Stomach (tissue), 9 donors: Measurements from ENCODE around the gene REC8. TPM values are rescaled to one million over a fixed set of nuclear protein-coding genes. Genes with fewer than 3 reads are reported as not detected.
A peak's percentile ranks its signal among the peaks of the same experiment; 100 is the strongest.

Experiments
- DNase-seq, 2 donors: peaks; one replicate each; pipeline versions ENCODE4 v3.0.0 to v3.0.0-alpha.2; 2013 to 2019
- H3K27ac ChIP-seq, 5 donors: fragments of 200-600 bp in 4 of 5; sonication (generic) in 4 of 5; one replicate each; pipeline ENCODE4 v1.5.1; 2013 to 2019; ENCODE audit warnings: mild to moderate bottlenecking in 1 of 5, moderate library complexity in 1 of 5
- H3K27me3 ChIP-seq, 3 donors: fragments of 200-600 bp; sonication (generic); one replicate each; pipeline ENCODE4 v1.5.1; 2017 to 2019; ENCODE audit warnings: mixed run types in 1 of 3
- H3K36me3 ChIP-seq, 4 donors: fragments of 200-600 bp; sonication (generic); 1 replicate in 3 of 4; 2 replicates in 1 of 4; pipeline ENCODE4 v1.5.1; 2016 to 2019
- H3K4me1 ChIP-seq, 4 donors: fragments of 200-600 bp; sonication (generic); one replicate each; pipeline ENCODE4 v1.5.1; 2016 to 2019
- H3K4me3 ChIP-seq, 4 donors: fragments of 200-600 bp; sonication (generic) in 3 of 4; one replicate each; pipeline ENCODE4 v1.5.1; 2016 to 2019; ENCODE audit warnings: mild to moderate bottlenecking in 1 of 4
- H3K9me3 ChIP-seq, 4 donors: fragments of 200-600 bp; sonication (generic); one replicate each; pipeline ENCODE4 v1.5.1; 2016 to 2019
- CTCF ChIP-seq, 7 experiments: fragments of 450-650 bp in 4 of 7; fragments of 200-600 bp in 3 of 7; sonication (generic) in 3 of 7; IDR thresholded peaks; one replicate each; pipeline ENCODE4 v1.5.1; 2016 to 2019; ENCODE audit warnings: antibody characterized with exemption in 7 of 7, control low read depth in 2 of 7, mild to moderate bottlenecking in 1 of 7
- EP300 ChIP-seq: sonication (generic); formaldehyde crosslinking; IDR thresholded peaks from one replicate; pipeline ENCODE4 v1.6.1; 2017; ENCODE audit warnings: antibody characterized with exemption
- POLR2A ChIP-seq, 4 donors: fragments of 450-650 bp; IDR thresholded peaks; one replicate each; pipeline ENCODE4 v1.6.1; 2016; ENCODE audit warnings: antibody characterized with exemption in 4 of 4, control low read depth in 2 of 4, mild to moderate bottlenecking in 1 of 4, moderate library complexity in 1 of 4
- POLR2AphosphoS5 ChIP-seq, 3 donors: sonication (generic); formaldehyde crosslinking; IDR thresholded peaks; one replicate each; pipeline ENCODE4 v1.6.1; 2016; ENCODE audit warnings: antibody characterized with exemption in 3 of 3
- WGBS, 5 donors: extraction: QIAGEN DNeasy Blood & Tissue Kit in 3 of 5; methylation state at CpG; one replicate each; pipeline versions ENCODE4 v1.1.5 to v1.1.7; 2013 to 2018; 5-methylcytosine and 5-hydroxymethylcytosine counted together
- intact Hi-C: fragments of 100-400 bp; cut with DNase I; formaldehyde crosslinking; loops from one replicate; pipeline ENCODE4 v1.15.1; 2023; ENCODE audit warnings: low total_unique reads
- polyA plus RNA-seq, 3 donors: library from polyadenylated mRNA; stranded (reverse); fragments of 200-250 nt; gene quantifications; one replicate each; pipeline ENCODE4 v1.2.3, GENCODE V29; 2013
- total RNA-seq, 5 donors: library from RNA; depleted of rRNA; stranded (reverse); fragments of >200 nt; gene quantifications; one replicate each; pipeline versions ENCODE4 v1.1.0 to v1.2.3, GENCODE V29; 2014 to 2016
- donor health status: healthy with polysubstance abuse.
- donor health status: Bipolar disorder and iron deficiency.
- donor health status: healthy.

Gene REC8
- total and polyA plus RNA-seq, 8 donors = 14.5 to 122 (median 42.1) TPM

- WGBS, 5 donors = 91 to 98% (median 96%) methylated on average over 2 of the region's 2 CpGs
Observed at GRCh38 chr14:24132976-24133375, 38.9 kb upstream of the REC8 start.

GRCh38 chr14:24133735-24134134, 38.1 kb upstream of the REC8 start:
- intact Hi-C loops = no loop called here
- H3K9me3 ChIP-seq = no peaks in the 10 kb centered on the region
- peaks cover 14 to 18% (median 16%) of the 10 kb centered on the region in 4 donors for H3K36me3 ChIP-seq
- WGBS, 5 donors = 83 to 93% (median 89%) methylated on average over 1 of the region's 1 CpG
- peaks cover 12 to 55% (median 52%) of the 10 kb centered on the region in 4 donors for H3K4me1 ChIP-seq
- no peak for DNase-seq
- H3K27ac ChIP-seq = no peak overlapping the region
- TF ChIP-seq CTCF (IDR thresholded peaks at IDR 0.05) (no peak), POLR2AphosphoS5 (IDR thresholded peaks at IDR 0.05) (no peak), EP300 (no peak), POLR2A (IDR thresholded peaks at IDR 0.05) (no peak)
- H3K4me3 ChIP-seq = no peak overlapping the region
- no peaks in the 10 kb centered on the region for H3K27me3 ChIP-seq

More at GRCh38 chr14:24132976-24133375, 38.9 kb upstream of the REC8 start:
- Histone ChIP-seq H3K4me1 (peaks cover 12 to 48% (median 46%) of the 10 kb centered on the region in 4 donors), H3K27ac (peak overlapping the region in 1 of 5 donors; percentile 53), H3K4me3 (no peak overlapping the region), H3K9me3 (no peaks in the 10 kb centered on the region), H3K36me3 (peaks cover 7 to 10% (median 9%) of the 10 kb centered on the region in 4 donors), H3K27me3 (no peaks in the 10 kb centered on the region)
- no peak for DNase-seq
- intact Hi-C loops = no loop called here
- TF ChIP-seq EP300 (no peak), CTCF (IDR thresholded peaks at IDR 0.05) (no peak), POLR2A (IDR thresholded peaks at IDR 0.05) (no peak), POLR2AphosphoS5 (IDR thresholded peaks at IDR 0.05) (no peak)

DNA sequence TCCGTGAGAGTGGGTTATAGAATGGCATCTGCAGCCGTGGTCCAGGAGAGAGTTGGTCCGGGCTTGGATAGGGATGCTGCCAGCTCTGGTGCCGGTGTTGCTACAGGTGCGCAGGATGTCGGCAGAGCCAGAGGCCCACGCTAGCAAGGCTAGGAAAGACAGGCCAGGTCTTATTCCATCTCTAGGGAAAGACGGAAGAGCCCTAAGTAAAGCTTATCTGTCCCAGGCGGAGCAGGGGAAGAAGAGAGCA, 36.4 kb upstream of the REC8 start:
- H3K27me3 ChIP-seq = no peaks in the 10 kb centered on the region
- H3K4me1 ChIP-seq = peaks cover 12 to 73% (median 69%) of the 10 kb centered on the region in 4 donors
- intact Hi-C loops = no loop called here
- peak overlapping the region; percentile 94 to 99 (median 96) for H3K4me3 ChIP-seq
- peaks cover 23 to 26% (median 24%) of the 10 kb centered on the region in 4 donors for H3K36me3 ChIP-seq
- H3K9me3 ChIP-seq = no peaks in the 10 kb centered on the region
- TF ChIP-seq CTCF (IDR thresholded peaks at IDR 0.05) (no peak), POLR2AphosphoS5 (IDR thresholded peaks at IDR 0.05) (no peak), POLR2A (IDR thresholded peaks at IDR 0.05) (no peak), EP300 (no peak)
- no peak for DNase-seq
- H3K27ac ChIP-seq = peak overlapping the region; percentile 78 to 98 (median 95)
- 0 to 5% (median 2%) methylated on average over 8 to 9 of the region's 9 CpGs for WGBS, 5 donors

DNA sequence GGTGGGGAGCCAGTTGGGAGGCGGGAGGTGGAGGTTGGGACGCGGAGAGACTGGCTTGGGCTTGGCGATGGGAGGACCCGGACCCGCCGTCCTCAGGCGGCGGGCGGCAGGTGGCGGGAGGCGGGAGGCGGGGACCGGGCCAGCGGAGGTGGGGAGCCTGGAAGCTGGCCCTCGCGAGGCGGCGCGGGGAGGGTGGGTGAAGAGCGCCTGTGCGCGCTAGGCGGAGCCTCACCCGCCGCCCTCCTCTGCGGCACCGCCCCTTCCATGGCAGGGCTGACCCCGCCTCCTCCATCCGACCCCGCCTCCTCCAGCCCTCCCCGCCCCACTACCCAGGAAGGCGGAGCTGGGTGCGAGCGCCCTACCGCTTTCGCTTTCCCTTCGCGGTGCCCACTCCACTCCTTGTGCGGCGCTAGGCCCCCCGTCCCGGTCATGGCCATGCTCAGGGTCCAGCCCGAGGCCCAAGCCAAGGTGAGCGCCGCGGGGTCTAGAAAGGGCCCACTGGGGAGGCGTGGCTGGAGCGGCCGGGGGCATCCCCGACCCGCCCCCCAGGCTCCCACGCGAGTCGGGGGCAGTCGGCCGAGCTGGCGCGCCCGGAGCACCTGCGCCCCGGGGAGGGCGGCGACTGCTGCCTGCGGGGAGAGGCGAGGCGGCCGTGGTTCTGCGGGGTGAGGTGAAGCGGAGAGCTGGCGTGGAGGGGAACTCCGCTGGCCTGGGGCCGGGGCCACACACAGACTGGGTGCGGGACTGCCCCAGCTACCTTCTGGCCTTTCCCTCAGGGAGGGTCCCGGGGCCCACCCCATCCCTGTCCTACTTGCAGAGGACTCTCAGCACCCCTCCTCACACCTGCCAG, 35.8 kb upstream of the REC8 start, which contains the start of gene PSME1:
Gene PSME1 (plus strand): TSS at position 361 of the 850 bp plus-strand sequence. CDS start 69 bp downstream, at position 430.
- 0 to 1% (median 0%) methylated on average over 35 to 72 of the region's 75 CpGs for WGBS, 5 donors
- peak; percentile 97 to 98 for DNase-seq
- H3K27ac ChIP-seq = peak within 1 kb of the TSS; percentile 91 to 98 (median 96)
- H3K9me3 ChIP-seq = no peaks in the 10 kb centered on the region
- H3K4me1 ChIP-seq = peaks cover 12 to 72% (median 70%) of the 10 kb centered on the region in 4 donors
- peak within 1 kb of the TSS; percentile 94 to 99 (median 96) for H3K4me3 ChIP-seq
- TF ChIP-seq POLR2A (IDR thresholded peaks at IDR 0.05) (peak in 1 of 4 donors; percentile 27), CTCF (IDR thresholded peaks at IDR 0.05) (no peak), EP300 (no peak), POLR2AphosphoS5 (IDR thresholded peaks at IDR 0.05) (peak; percentile 67 to 82 (median 79))
- H3K36me3 ChIP-seq = peaks cover 23 to 26% (median 24%) of the 10 kb centered on the region in 4 donors
- intact Hi-C loops = no loop called here
- no peaks in the 10 kb centered on the region for H3K27me3 ChIP-seq
